Sigmoid colon (tissue), 7 donors: ENCODE data around the gene LCP1. TPM values are rescaled to one million over a fixed set of nuclear protein-coding genes. Genes with fewer than 3 reads are reported as not detected.

Experiments
- DNase-seq: peaks from one replicate; pipeline ENCODE4 v3.0.0-alpha.2; 2019
- H3K27ac ChIP-seq, 4 donors: fragments of 200-600 bp; sonication (generic); one replicate each; pipeline ENCODE4 v1.5.1; 2016 to 2019; ENCODE audit warnings: mild to moderate bottlenecking in 1 of 4
- H3K27me3 ChIP-seq, 3 donors: fragments of 200-600 bp; sonication (generic); one replicate each; pipeline ENCODE4 v1.5.1; 2019; ENCODE audit warnings: mild to moderate bottlenecking in 1 of 3
- H3K36me3 ChIP-seq, 4 donors: fragments of 200-600 bp; sonication (generic); one replicate each; pipeline ENCODE4 v1.5.1; 2016 to 2019
- H3K4me1 ChIP-seq, 4 donors: fragments of 200-600 bp; sonication (generic); one replicate each; pipeline ENCODE4 v1.5.1; 2017 to 2019
- H3K4me3 ChIP-seq, 4 donors: fragments of 200-600 bp; sonication (generic); one replicate each; pipeline ENCODE4 v1.5.1; 2017 to 2019; ENCODE audit warnings: mild to moderate bottlenecking in 2 of 4, moderate library complexity in 1 of 4
- H3K9me3 ChIP-seq, 4 donors: fragments of 200-600 bp in 3 of 4; sonication (generic) in 3 of 4; one replicate each; pipeline versions ENCODE4 v1.5.1 to v1.6.1; 2013 to 2019
- CTCF ChIP-seq, 4 experiments: fragments of 450-650 bp in 3 of 4; fragments of 200-600 bp in 1 of 4; IDR thresholded peaks; one replicate each; pipeline ENCODE4 v1.5.1; 2016 to 2019; ENCODE audit warnings: antibody characterized with exemption in 4 of 4, mild to moderate bottlenecking in 3 of 4, moderate library complexity in 2 of 4
- EP300 ChIP-seq, 4 donors: sonication (generic); formaldehyde crosslinking; IDR thresholded peaks; one replicate each; pipeline ENCODE4 v1.6.1; 2017; ENCODE audit warnings: antibody characterized with exemption in 4 of 4
- POLR2A ChIP-seq, 2 donors: fragments of 450-650 bp; IDR thresholded peaks; one replicate each; pipeline ENCODE4 v1.6.1; 2016; ENCODE audit warnings: antibody characterized with exemption in 2 of 2, mild to moderate bottlenecking in 2 of 2, moderate library complexity in 2 of 2
- POLR2AphosphoS5 ChIP-seq, 4 donors: sonication (generic); formaldehyde crosslinking; IDR thresholded peaks; one replicate each; pipeline ENCODE4 v1.6.1; 2017; ENCODE audit warnings: antibody characterized with exemption in 4 of 4
- WGBS, 2 donors: extraction: QIAGEN DNeasy Blood & Tissue Kit; methylation state at CpG; one replicate each; pipeline ENCODE4 v1.1.7; 2013; 5-methylcytosine and 5-hydroxymethylcytosine counted together
- intact Hi-C: fragments of 100-400 bp; cut with DNase I; formaldehyde crosslinking; loops from one replicate; pipeline ENCODE4 v1.15.1; 2023
- polyA plus RNA-seq, 3 donors: library from polyadenylated mRNA; stranded (reverse); fragments of 200-250 nt; gene quantifications; one replicate each; pipeline ENCODE4 v1.2.3, GENCODE V29; 2013
- total RNA-seq, 4 donors: library from RNA; depleted of rRNA; stranded (reverse); fragments of >200 nt; gene quantifications; one replicate each; pipeline ENCODE4 v1.1.0, GENCODE V29; 2016
- donor health status: healthy with polysubstance abuse.
- donor health status: Bipolar disorder and iron deficiency.
- donor health status: healthy.

The LCP1 gene
- total and polyA plus RNA-seq, 7 donors: 10.0 to 112 (median 27.4) TPM

GRCh38 chr13:46134961-46135522 is 46.9 kb downstream of the LCP1 start:
- 34 to 62% methylated on average over 4 of the region's 4 CpGs for WGBS, 2 donors
- H3K4me1 ChIP-seq: no peaks in the 10 kb centered on the region
- no peaks in the 10 kb centered on the region for H3K36me3 ChIP-seq
- no peak overlapping the region for H3K4me3 ChIP-seq
- no peak overlapping the region for H3K27ac ChIP-seq
- no peaks in the 10 kb centered on the region for H3K9me3 ChIP-seq
- peaks cover 0 to 3% (median 0%) of the 10 kb centered on the region in 3 donors for H3K27me3 ChIP-seq
- DNase-seq: no peak
- intact Hi-C loops: no loop called here
- TF ChIP-seq POLR2AphosphoS5 (IDR thresholded peaks at IDR 0.05): no peak
- TF ChIP-seq CTCF (IDR thresholded peaks at IDR 0.05): no peak
- TF ChIP-seq EP300 (IDR thresholded peaks at IDR 0.05): no peak
- no peak for TF ChIP-seq POLR2A (IDR thresholded peaks at IDR 0.05)

GRCh38 chr13:46134494-46134893 is 47.5 kb downstream of the LCP1 start:
- H3K27me3 ChIP-seq: peaks cover 0 to 5% (median 0%) of the 10 kb centered on the region in 3 donors
- 89 to 91% methylated on average over 2 of the region's 2 CpGs for WGBS, 2 donors

GRCh38 chr13:46132109-46132508 is 49.9 kb downstream of the LCP1 start:
- H3K36me3 ChIP-seq: no peaks in the 10 kb centered on the region
- no peak for DNase-seq
- no peak overlapping the region for H3K27ac ChIP-seq
- intact Hi-C loops: no loop called here
- H3K27me3 ChIP-seq: peaks cover 0 to 5% (median 0%) of the 10 kb centered on the region in 3 donors
- no peaks in the 10 kb centered on the region for H3K9me3 ChIP-seq
- no peak overlapping the region for H3K4me3 ChIP-seq
- H3K4me1 ChIP-seq: no peaks in the 10 kb centered on the region
- 92 to 94% methylated on average over 3 of the region's 3 CpGs for WGBS, 2 donors
- no peak for TF ChIP-seq POLR2A (IDR thresholded peaks at IDR 0.05)
- no peak for TF ChIP-seq CTCF (IDR thresholded peaks at IDR 0.05)
- TF ChIP-seq POLR2AphosphoS5 (IDR thresholded peaks at IDR 0.05): no peak
- no peak for TF ChIP-seq EP300 (IDR thresholded peaks at IDR 0.05)

More at GRCh38 chr13:46134494-46134893, 47.5 kb downstream of the LCP1 start:
- Histone ChIP-seq H3K36me3 (no peaks in the 10 kb centered on the region), H3K9me3 (no peaks in the 10 kb centered on the region), H3K4me3 (no peak overlapping the region), H3K27ac (no peak overlapping the region), H3K4me1 (no peaks in the 10 kb centered on the region)
- TF ChIP-seq EP300 (IDR thresholded peaks at IDR 0.05) (no peak), POLR2A (IDR thresholded peaks at IDR 0.05) (no peak), CTCF (IDR thresholded peaks at IDR 0.05) (no peak), POLR2AphosphoS5 (IDR thresholded peaks at IDR 0.05) (no peak)
- DNase-seq: no peak
- intact Hi-C loops: no loop called here

GRCh38 chr13:46131705-46132104 is 50.3 kb downstream of the LCP1 start:
- Histone ChIP-seq H3K27ac (no peak overlapping the region), H3K9me3 (no peaks in the 10 kb centered on the region), H3K36me3 (no peaks in the 10 kb centered on the region), H3K4me1 (no peaks in the 10 kb centered on the region), H3K27me3 (peaks cover 0 to 5% (median 0%) of the 10 kb centered on the region in 3 donors), H3K4me3 (no peak overlapping the region)
- no peak for DNase-seq
- no peak for TF ChIP-seq POLR2A (IDR thresholded peaks at IDR 0.05)
- no peak for TF ChIP-seq CTCF (IDR thresholded peaks at IDR 0.05)
- no peak for TF ChIP-seq POLR2AphosphoS5 (IDR thresholded peaks at IDR 0.05)
- no peak for TF ChIP-seq EP300 (IDR thresholded peaks at IDR 0.05)
- intact Hi-C loops: no loop called here
